ENCODE results near the gene SPRN. TPM values are rescaled to one million over a fixed set of nuclear protein-coding genes. Genes with fewer than 3 reads are reported as not detected.

SPRN gene
- total RNA-seq, 1 donor from 2014 or later: 0.28 TPM

DNA sequence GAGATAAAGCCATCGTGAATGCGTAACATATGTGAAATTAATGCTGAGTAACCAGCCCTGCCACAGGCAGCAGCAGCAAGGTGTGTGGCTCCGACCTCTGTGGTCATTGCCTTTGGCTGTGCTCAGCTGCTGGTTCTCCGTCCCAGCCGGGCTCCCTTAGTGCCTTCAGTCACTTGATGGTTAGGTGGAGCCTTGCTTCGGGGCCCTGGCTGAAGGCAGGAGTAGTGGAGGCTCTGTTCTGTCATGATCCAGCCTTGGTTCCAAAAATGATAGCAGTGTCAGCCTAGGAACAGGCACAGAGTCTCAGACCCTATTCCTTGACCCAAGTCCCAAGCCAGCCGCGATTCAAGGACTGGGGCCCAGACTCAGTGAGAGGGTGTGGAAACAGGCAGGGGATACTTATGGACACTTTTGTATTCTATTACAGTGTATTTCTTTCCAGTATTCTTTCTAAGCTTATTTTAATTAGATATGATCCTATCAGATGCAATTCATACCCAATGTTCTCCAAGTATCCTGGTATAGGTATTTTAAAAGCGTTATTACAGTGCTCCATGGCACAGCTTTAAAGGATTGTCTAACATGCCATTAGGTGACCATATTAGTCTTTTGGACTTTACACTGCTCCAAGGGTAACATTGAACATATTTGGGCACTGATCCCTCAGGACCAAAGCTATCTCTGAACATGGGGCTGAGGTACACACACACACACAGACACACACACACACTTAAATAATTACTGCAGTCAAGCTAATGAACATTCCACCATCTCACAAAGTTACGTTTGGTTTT lies 38.3 kb upstream of the SPRN start:
- DNase-seq (ENCODE audit: low spot score): no peak
- H3K36me3 Mint-ChIP-seq (ENCODE audit: low read depth, unreplicated experiment): no peaks in the 10 kb centered on the region
- peaks cover under 1% of the 10 kb centered on the region for H3K9me3 Mint-ChIP-seq (ENCODE audit: unreplicated experiment)

DNA sequence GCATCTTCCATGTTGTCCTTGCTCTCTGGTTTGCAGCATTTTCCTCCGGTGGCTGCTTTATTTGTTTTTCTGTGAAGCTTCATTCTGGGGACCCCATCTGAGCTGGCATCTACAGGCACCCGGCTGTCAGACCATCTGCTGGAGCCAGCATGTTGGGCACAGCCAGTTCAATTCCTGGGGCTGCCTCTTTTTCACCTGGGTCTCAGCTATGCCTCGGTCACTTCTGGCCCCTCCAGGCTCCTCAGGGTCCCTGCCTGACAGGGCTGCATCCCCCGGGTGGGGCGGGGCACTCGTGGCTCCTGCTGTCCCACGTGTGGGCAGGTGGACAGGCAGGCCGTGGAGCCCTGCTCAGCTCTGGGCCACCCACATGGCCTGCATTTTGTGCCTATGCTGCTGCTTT lies 37.4 kb upstream of the SPRN start:
- H3K27me3 Mint-ChIP-seq (ENCODE audit: unreplicated experiment): peaks cover 13% of the 10 kb centered on the region
- no peak overlapping the region for H3K4me3 Mint-ChIP-seq (ENCODE audit: unreplicated experiment)
- TF ChIP-seq, protein P1, sequence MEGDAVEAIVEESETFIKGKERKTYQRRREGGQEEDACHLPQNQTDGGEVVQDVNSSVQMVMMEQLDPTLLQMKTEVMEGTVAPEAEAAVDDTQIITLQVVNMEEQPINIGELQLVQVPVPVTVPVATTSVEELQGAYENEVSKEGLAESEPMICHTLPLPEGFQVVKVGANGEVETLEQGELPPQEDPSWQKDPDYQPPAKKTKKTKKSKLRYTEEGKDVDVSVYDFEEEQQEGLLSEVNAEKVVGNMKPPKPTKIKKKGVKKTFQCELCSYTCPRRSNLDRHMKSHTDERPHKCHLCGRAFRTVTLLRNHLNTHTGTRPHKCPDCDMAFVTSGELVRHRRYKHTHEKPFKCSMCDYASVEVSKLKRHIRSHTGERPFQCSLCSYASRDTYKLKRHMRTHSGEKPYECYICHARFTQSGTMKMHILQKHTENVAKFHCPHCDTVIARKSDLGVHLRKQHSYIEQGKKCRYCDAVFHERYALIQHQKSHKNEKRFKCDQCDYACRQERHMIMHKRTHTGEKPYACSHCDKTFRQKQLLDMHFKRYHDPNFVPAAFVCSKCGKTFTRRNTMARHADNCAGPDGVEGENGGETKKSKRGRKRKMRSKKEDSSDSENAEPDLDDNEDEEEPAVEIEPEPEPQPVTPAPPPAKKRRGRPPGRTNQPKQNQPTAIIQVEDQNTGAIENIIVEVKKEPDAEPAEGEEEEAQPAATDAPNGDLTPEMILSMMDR (IDR thresholded peaks at IDR 0.05; ENCODE audit: unreplicated experiment): no peak
- no peak overlapping the region for H3K27ac Mint-ChIP-seq (ENCODE audit: unreplicated experiment)
- H3K4me1 Mint-ChIP-seq (ENCODE audit: unreplicated experiment): no peaks in the 10 kb centered on the region
- no peak for DNase-seq (ENCODE audit: low spot score)
- no peaks in the 10 kb centered on the region for H3K9me3 Mint-ChIP-seq (ENCODE audit: unreplicated experiment)
- H3K36me3 Mint-ChIP-seq (ENCODE audit: low read depth, unreplicated experiment): no peaks in the 10 kb centered on the region

More for the DNA sequence above, 38.3 kb upstream of the SPRN start:
- H3K4me1 Mint-ChIP-seq (ENCODE audit: unreplicated experiment): no peaks in the 10 kb centered on the region
- no peak overlapping the region for H3K27ac Mint-ChIP-seq (ENCODE audit: unreplicated experiment)
- no peak overlapping the region for H3K4me3 Mint-ChIP-seq (ENCODE audit: unreplicated experiment)
- TF ChIP-seq, protein P1 (IDR thresholded peaks at IDR 0.05; ENCODE audit: unreplicated experiment): no peak
- H3K27me3 Mint-ChIP-seq (ENCODE audit: unreplicated experiment): peaks cover 19% of the 10 kb centered on the region

DNA sequence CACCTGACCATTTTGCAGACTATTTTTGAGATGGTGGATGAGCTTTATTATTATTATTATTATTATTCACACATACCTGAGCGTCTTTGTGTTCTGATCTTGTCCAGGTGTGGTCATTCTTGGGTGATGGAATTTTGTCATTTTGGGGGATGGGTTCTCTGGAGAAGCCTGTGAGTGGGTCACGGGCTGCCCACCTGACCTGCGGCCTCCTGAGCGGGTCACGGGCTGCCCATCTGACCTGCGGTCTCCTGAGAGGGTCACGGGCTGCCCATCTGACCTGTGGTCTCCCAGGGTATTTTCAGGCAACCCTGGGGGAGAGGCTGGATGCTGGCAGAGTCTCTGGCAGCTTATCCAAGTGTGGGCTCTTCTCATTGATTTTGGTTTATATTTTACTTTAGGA lies 36.6 kb upstream of the SPRN start:
- Mint-ChIP-seq H3K27me3 (ENCODE audit: unreplicated experiment) (peaks cover 13% of the 10 kb centered on the region), H3K36me3 (ENCODE audit: low read depth, unreplicated experiment) (no peaks in the 10 kb centered on the region), H3K27ac (ENCODE audit: unreplicated experiment) (no peak overlapping the region), H3K4me3 (ENCODE audit: unreplicated experiment) (no peak overlapping the region), H3K9me3 (ENCODE audit: unreplicated experiment) (no peaks in the 10 kb centered on the region), H3K4me1 (ENCODE audit: unreplicated experiment) (no peaks in the 10 kb centered on the region)
- TF ChIP-seq, protein P1 (IDR thresholded peaks at IDR 0.05; ENCODE audit: unreplicated experiment): no peak
- DNase-seq (ENCODE audit: low spot score): no peak

DNA sequence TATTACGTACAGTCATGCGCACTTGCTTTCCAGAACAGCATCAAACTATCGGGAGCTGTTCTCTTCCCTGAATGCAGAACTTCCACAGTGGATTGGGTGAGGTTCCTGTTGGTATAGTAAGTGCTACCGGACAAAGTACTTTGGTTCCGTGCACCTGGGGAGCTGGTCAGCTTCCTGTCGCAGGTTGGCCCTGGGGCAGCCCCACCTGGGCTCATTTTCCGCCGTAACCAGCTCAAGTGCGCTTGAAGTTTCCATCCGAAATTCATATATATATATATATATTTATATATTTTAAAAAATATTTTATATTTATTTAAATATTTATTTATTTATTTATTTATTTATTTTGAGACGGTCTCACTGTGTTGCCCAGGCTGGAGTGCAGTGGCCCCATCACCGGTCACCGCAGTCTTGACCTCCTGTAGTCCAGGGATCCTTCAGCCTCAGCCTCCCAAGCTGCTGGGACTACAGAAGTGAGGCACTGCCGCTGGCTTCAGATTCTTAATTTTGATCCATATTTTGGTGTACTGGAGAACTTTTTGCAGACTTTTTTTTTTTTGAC lies 35.9 kb upstream of the SPRN start:
- H3K9me3 Mint-ChIP-seq (ENCODE audit: unreplicated experiment): no peaks in the 10 kb centered on the region

More for the DNA sequence above, 35.9 kb upstream of the SPRN start:
- DNase-seq (ENCODE audit: low spot score): no peak
- no peaks in the 10 kb centered on the region for H3K36me3 Mint-ChIP-seq (ENCODE audit: low read depth, unreplicated experiment)
- no peak overlapping the region for H3K4me3 Mint-ChIP-seq (ENCODE audit: unreplicated experiment)
- H3K4me1 Mint-ChIP-seq (ENCODE audit: unreplicated experiment): no peaks in the 10 kb centered on the region
- H3K27me3 Mint-ChIP-seq (ENCODE audit: unreplicated experiment): peaks cover 15% of the 10 kb centered on the region
- TF ChIP-seq, protein P1 (IDR thresholded peaks at IDR 0.05; ENCODE audit: unreplicated experiment): no peak
- H3K27ac Mint-ChIP-seq (ENCODE audit: unreplicated experiment): no peak overlapping the region

All from endothelial cell (in vitro differentiated cells).